ENCODE results near the gene SSX5.
"Not testable (repeated sequence)": the region's sequence is repeated elsewhere in the genome, so short reads cannot be mapped to it uniquely, and the experiment has no call there.

Gene SSX5, protein sequence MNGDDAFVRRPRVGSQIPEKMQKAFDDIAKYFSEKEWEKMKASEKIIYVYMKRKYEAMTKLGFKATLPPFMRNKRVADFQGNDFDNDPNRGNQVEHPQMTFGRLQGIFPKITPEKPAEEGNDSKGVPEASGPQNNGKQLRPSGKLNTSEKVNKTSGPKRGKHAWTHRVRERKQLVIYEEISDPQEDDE

DNA sequence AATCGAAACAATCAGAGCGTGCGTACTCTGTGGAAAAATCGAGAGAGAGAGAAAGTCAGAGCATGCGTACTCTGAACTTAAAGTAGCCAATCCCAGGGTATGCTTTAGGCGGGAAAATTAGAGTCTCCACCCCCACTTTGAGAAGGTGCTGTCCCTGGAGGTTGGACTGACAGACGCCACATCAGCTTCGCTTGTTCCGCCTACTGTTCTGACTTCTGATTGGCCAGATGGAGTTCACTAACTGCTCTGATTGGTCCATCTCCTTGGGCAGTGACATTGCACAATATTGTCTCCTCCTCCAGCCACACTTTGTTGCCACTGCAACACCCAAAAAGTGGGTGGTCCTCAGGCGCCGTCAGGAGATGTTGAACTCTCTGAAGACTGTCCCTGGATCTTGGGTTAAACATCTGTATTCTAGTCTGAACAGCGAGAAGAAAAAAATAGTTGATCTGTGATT lies at the start of gene SSX5:
TSS of gene SSX5 (minus strand) at position 51 of the 457 bp plus-strand sequence. CDS start 1,437 bp downstream, outside the sequence.
- DNase-seq = no peak

DNA sequence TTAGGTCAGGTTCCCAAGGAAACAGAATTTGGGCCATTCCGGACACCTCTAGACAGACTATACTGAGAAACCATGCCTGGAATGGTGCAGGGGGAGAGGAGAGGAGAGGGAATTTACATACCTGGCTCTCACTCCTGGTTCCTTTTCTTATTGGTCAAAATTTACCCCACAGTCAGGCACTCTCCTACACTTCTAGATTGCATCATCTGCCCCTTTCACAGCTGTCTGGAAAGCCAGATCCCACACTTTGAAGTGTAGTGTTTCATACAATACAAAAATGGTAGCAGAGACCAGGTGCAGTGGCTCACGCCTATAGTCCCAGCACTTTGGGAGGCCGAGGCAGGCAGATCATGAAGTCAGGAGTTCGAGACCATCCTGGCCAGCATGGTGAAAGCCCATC lies 27.6 kb upstream of the SSX5 start:
- DNase-seq = not testable (repeated sequence)

DNA sequence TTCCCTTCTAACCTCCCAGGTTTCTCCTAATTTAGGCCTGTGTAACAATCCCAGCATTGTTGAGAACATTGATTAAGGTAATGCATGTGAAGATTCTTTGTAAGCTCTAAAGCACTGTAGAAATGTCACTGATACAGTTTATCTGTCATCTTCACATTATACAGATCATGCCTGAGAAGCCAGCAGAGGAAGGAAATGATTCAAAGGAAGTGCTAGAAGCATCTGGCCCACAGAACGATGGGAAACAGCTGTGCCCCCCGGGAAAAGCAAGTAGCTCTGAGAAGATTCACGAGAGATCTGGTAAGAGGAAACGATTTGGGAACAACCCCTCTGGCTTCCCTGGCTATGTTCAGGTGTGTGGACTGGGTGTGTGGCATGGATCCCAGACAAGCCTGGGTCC lies 17.7 kb upstream of the SSX5 start:
- not testable (repeated sequence) for DNase-seq

DNA sequence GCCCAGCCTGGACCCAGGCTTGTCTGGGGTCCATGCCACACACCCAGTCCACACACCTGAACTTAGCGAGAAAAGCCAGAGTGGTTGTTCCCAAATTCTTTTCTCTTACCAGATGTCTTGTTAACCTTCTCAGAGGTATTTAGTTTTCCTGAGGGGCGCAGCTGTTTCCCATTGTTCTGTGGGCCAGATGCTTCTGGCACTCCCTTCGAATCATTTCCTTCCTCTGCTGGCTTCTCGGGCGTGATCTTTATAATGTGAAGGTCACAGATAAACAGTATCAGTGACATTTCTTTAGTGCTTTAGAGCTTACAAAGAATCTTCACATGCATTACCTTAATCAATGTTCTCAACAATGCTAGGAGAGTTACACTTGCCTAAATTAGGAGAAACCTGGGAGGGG lies 6.6 kb downstream of the SSX5 start:
- DNase-seq = not testable (repeated sequence)

DNA sequence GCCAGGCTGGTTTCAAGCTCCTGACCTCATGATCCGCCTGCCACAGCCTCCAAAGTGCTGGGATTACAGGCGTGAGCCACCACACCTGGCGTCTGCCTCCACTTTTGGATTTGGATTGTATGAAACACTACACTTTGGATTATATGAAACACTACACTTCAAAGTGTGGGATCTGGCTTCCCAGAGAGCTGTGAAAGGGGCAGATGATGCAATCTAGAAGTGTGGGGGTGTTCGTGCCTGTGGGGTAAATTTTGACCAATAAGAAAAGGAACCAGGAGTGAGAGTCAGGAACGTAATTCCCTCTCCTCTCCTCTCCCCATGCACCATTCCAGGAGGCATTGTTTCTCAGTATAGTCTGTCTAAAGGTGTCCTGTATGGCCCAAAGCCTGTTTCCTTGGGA lies 14.7 kb downstream of the SSX5 start:
- DNase-seq = not testable (repeated sequence)

DNA sequence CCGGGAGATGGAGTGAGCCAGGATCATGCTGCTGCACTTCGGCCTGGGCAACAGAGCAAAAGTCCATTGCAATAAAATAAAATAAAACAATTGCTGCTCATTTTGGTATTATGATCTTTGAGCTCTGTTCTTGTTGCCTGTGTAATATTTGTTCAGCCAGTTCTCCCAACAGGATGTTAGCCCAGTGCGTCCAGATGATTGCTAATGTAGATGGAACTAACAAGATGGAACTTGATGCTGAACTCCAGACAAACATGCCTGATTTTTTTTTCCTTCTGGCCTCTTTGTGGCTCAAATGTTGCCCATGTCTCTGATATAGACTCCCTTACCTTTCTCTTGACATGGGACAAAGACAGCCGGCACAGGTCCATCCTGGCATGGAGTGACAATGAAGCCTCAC lies 15.8 kb downstream of the SSX5 start:
- DNase-seq = no peak

DNA sequence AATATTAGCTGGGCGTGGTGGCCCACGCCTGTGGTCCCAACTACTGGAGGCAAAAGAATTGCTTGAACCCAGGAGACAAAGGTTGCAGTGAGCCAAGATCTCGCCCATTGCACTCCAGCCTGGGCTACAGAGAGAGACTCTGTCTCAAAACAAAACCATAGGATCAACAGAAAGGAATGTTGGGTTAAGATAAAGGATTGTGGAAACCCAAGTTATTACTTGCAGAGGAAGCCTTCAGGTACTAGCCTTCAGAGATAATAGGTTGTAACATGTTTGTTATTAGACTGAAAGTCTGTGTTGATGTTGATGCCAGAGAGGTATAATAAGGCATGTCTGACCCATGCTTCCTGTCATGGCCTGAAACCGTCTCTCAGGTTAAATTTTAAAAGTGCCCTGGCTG lies 16.9 kb downstream of the SSX5 start:
- DNase-seq = no peak

DNA sequence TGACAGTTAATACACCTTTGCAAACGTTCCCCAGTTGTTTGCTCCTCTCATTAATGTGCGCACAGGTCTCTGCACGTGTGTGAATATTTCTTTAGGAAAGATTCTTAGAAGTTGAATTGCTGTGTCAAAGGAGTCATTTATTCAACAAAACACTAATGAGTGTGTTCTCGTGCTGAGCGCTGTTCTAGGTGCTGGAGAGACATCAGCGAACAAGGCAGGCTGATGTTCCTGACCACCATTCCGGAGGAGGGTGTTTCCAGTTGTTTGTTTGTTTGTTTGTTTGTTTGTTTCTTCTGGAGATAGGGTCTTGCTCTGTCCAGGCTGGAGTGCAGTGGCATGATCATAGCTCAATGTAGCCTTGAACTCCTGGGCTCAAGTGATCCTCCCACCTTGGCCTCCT lies 30.3 kb downstream of the SSX5 start:
- not testable (repeated sequence) for DNase-seq

DNA sequence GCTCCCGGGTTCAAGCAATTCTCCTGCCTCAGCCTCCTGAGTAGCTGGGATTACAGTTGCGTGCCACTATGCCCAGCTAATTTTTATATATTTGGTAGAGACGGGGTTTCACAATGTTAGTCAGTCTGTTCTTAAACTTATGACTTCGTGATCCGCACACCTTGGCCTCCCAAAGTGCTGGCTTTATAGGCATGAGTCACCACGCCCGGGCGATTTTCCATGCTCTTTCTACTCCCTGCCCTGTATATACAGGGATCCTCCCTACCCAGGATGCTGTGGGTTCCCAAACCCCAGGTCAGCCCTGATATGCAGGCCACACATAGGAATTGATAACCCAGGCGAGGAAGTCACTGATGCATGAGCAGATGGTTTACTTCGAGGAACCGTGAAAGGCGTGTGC lies 31.4 kb downstream of the SSX5 start:
- DNase-seq = no peak

DNA sequence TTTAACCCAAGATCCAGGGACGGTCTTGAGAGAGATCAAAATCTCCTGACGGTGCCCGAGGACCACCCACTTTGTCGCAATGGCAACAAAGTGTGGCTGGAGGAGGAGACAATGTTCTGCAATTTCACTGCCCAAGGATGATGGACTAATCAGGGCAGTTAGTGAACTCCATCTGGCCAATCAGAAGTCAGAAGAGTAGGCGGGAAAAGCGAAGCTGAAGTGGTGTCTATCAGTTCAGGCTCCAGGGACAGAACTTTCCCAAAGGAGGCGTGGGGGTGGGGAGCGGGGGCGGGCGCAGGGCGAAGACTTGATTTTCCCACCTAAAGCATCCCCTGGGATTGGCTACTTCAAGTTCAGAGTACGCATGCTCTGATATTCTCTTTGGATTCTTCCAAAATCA lies 40.6 kb downstream of the SSX5 start:
- no peak for DNase-seq

DNA sequence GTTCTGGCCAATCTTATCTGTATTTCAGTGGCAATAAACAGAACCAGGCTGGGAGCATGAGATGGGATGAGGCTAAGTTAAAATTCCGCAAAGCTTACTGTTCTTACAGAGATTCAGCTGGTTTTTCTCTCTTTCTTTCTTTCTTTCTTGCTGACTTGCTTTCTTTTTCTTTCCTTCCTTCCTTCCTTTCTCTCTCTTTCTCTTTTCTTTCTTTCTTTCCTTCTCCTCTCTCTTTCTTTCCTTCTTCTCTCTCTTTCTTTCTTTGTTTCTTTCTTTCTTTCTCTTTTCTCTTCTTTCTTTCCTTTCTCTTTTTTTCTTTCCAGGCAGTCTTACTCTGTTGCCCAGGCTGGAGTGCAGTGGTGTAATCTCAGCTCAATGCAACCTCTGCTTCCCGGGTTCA lies 41.8 kb downstream of the SSX5 start:
- DNase-seq = no peak

DNA sequence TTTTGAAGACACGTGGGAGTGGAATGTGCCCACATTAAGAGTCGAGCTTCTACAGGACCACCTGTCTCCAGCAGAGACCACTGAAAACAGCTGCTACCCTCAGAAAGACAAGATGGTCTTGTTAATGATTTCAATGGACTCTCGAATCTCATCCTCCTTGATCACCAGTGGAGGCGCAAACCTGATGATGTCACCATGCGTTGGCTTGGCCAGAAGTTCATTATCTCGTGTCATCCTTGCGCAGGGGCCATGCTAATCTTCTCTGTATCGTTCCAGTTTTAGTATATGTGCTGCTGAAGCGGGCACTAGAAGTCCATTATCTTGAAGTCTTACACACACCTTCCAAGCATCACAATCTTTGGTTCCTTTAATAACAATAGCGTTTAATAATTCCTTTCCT lies 42.8 kb downstream of the SSX5 start:
- no peak for DNase-seq

DNA sequence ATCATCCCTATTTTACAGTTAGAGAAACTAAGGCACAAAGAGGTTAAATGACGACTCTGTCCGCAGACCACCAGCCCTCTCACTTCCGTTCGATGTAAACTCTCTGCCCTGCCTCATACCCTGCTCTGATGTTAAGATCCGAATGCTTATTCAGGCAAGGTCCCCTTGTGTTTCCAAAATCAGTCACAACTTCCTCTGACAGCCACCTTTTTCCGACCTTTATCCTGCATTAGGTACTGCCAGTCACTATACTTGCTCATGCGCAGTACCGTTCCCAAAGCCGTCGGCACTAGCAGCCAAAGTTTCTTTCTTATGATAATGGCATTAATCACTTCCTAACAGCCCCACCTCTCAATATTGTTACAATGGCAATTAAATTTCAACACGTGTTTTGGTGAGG lies 53.9 kb downstream of the SSX5 start:
- DNase-seq = not testable (repeated sequence)

DNA sequence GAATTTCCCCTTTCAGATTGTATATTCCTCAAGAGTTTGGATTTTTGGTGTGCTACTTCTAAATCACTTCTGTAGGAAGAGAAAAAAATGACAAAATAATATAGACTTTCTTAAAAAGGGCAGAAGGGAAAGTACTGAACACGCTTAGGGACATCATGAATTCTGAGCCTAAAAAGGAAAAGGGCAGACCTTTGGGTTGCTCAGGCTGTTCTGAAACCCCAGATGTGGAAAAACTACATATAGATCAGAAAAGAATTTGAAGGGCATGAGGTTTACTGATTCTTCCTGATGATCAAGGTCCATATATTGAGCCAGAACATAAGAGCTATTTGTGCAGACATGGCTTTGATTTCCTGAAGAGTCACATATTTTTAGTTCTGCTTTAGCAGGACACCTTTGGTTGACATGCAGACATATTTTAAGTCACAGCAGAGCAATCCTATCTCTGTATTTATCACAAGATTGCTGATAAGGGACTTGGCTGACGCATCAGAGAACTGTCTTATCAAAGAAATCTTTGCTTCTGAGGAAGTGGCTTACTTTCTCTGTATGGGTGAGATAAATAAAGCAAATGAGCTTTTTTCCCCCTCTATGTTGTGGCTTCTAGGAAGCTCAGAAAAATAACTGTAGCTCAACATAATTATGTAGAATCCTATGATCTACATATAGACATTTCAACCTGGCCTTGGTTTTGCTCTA lies 54.6 kb downstream of the SSX5 start:
- DNase-seq = not testable (repeated sequence)

DNA sequence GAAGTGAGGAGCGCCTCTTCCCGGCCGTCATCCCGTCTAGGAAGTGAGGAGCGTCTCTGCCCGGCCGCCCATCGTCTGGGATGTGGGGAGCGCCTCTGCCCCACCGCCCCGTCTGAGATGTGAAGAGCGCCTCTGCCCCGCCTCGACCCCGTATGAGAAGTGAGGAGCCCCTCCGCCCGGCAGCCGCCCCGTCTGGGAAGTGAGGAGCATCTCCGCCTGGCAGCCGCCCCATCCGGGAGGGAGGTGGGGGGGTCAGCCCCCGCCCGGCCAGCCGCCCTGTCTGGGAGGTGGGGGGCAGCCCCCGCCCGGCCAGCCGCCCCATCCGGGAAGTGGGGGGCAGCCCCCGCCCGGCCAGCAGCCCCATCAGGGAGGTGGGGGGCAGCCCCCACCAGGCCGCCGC lies 57.5 kb downstream of the SSX5 start:
- not testable (repeated sequence) for DNase-seq
